Measurements from ENCODE around the gene RIT1.

The RIT1 gene

DNA sequence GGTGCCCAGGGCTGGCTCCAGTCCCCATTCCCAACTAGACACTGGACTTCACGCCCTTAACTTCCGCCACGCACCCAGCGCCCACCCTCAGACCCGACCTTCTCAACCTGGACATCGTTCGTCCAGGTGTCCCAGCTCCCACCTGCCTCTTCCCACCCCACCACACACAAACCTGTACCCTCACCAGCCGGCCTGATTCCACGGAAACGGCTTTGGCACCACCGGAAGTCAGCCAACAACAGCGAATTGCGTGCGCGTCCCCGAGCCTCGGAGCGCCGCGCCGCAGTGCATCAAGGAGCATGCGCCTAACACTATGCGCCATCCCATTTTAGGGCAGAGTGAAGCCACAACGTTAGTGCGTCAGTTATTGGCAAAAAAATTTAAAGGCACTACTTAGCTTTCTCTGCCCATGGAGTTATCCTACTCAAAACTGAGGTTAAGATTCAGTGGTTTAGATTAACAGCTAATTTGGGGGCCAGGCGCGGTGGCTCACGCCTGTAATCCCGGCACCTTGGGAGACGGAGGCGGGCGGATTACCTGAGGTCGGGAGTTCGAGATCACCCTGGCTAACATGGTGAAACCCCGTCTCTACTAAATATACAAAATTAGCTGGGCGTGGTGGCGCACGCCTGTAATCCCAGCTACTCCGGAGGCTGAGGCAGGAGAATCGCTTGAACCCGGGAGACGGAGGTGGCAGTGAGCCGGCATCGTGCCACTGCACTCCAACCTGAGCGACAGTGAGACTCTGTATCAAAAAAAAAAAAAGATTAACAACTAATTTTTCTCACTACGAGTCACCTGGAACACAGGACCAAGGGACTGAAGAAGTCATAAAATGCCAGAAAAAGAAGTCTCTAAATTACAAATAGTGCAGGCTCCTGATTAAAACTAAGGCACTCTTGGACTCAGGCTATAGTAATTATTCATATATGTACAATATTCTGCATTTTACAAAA lies 53.9 kb downstream of the RIT1 start, which contains the start of gene GON4L:
Gene GON4L (minus strand): TSS at position 240 of the 956 bp plus-strand sequence. CDS start 3,434 bp downstream, outside the sequence.
- DNase-seq (ENCODE audit: low read depth in 2 of 2) = peak; percentile 75 to 80

DNA sequence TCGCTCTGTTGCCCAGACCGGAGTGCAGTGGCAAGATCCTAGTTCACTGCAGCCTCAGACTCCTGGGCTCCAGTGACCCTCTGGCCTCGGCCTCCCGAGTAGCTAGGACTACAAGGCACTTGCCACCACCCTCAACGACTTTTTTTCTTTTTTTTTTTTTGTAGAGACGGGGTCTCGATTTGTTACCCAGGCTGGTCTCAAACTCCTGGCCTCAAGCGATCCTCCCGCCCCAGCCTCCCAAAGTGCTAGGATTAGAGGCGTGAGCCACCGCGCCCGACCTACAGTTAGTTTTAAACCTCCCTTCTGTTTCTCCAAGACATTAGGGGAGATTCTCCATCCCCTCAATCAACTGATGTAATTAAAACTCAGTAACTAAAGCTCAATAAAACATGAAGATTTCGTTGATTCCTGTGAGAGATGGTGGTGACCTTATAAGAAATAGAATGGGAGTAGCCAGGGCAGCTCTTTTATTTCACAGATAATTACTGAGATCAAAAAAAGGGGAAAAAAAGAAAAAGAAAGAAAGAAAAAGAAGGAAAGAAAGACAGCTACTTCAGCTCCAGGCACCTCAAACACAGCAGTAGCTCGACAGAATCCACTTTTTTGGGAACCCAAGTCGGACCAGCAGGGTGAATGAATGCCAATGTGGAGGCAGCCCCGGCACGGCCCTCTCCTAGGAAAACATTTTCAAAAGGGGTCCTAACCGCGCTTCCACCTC lies 54.7 kb downstream of the RIT1 start:
- no peak for DNase-seq (ENCODE audit: low read depth in 2 of 2)

DNA sequence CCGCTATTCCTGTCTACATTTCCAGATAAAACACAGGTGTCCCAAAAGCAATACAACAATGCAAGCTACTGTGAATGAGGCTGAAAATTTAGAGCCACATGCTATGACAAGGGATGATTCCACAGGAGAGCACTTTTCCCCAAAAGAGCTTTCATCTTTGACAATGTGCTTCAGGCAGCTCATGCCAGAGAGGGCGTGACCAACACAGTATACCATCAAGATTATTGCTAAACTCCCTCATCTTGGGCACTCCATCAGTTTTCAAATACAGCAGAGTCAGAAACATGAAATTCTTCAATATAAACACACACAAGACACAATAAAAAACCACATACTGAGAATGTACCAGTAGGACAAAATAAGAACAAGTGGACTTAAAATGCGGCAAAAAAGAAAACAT lies 60.8 kb downstream of the RIT1 start:
- DNase-seq (ENCODE audit: low read depth in 2 of 2) = no peak

DNA sequence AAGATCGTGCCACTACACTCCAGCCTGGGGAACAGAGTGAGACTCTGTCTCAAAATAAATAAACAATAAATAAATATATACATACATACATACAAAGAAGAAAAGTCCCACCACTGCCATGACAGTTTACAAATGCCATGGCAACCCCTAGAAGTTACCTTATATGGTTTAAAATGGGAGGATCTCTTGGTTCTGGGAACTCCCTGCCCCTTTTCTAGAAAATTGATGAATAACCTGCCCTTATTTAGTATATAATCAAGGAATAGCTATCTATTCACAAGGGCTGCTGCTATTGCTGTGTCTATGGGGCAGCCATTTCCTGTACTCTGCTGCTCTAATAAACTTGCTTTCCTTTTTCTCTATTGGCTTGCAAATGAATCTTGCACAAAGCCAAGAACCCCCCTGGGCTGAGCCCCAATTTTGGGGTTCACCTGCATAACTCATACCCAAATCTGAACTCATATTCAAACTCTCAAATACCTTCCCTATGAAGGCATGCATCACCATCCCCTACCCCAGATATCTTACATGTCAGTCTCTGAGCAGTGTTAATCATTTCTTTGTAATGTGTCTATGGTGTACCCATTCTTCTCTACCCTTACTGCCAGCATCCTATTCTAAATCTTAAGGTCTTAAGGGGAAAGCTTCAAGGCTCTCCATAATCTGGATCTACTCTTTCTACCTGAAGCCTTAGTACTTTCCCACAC lies 63.2 kb downstream of the RIT1 start:
- DNase-seq (ENCODE audit: low read depth in 2 of 2) = no peak

All from stimulated activated CD4-positive, alpha-beta T cell treated with anti-CD3 and anti-CD28 coated beads, Interleukin-1b, Interleukin-23, amount 100 ng/mL, for 4 hours (primary cell).